Measurements from ENCODE around the gene GTPBP2. TPM values are rescaled to one million over a fixed set of nuclear protein-coding genes. Genes with fewer than 3 reads are reported as not detected.

GTPBP2 gene
- total and polyA plus RNA-seq, 2 of the 13 experiments (the other 11 are each of a cell fraction or from before 2014, with no cell fraction given): 26.9 to 88.2 TPM

DNA sequence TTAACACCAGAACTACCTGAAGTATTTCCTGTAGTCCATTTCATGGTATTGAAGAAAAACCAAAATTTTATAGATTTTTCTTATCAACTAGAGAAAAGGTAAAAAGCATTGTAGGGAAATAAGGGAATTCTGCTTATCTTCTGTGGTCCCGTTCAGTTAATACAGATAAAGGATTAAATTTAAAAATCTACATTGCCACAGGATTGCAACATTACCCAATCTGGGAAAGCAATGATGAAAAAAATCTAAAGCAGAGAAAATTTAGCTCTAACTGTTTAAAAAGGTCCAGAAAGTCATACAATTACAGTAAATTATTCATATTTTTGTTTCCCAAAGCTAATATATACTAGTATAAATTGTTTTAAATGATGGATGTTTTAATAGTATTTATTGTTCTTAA lies 35.1 kb downstream of the GTPBP2 start:
- no peak overlapping the region for H3K4me2 ChIP-seq (ENCODE audit: low read depth, low read length)
- no peaks in the 10 kb centered on the region for H4K20me1 ChIP-seq (ENCODE audit: insufficient read depth, low read length)
- no peak overlapping the region for H2AFZ ChIP-seq (ENCODE audit: low read length)
- ChIA-PET CTCF (ENCODE audit: low intra/inter-chr PET ratio, low total read pairs) (no interaction called here), POLR2A (no interaction called here)
- no TSS peak for BruUV-seq (replicated peaks)
- DNase-seq (ENCODE audit: low spot score): no peak
- intact Hi-C loops (cut with micrococcal nuclease; ENCODE audit: unreplicated experiment): no loop called here
- no peak overlapping the region for H3K27ac ChIP-seq (ENCODE audit: extremely low read length, insufficient read depth, low read length)
- in situ Hi-C loops (cut with HindIII; ENCODE audit: extremely low pct_ligation_motif_present, low pct_unique_long_range_greater_than_20kb): no loop called here
- no peak for ATAC-seq
- H3K9me3 ChIP-seq (ENCODE audit: low read length): no peaks in the 10 kb centered on the region
- 95% methylated on average over 1 of the region's 1 CpG for WGBS (ENCODE audit: low lambda C conversion rate)
- FAIRE-seq: no peak
- H3K36me3 ChIP-seq (replicated peaks in 1 of 2; ENCODE audit: control insufficient read depth in 1 of 2, insufficient read depth in 2 of 2, low read length in 2 of 2): peaks cover 7 to 28% of the 10 kb centered on the region in 2 experiments
- no peaks in the 10 kb centered on the region for H3K4me1 ChIP-seq (ENCODE audit: insufficient read depth, low read length)
- TF ChIP-seq ZNF224 (CRISPR knock-in tag; IDR thresholded peaks at IDR 0.05) (no peak), CBX5 (CRISPR knock-in tag; IDR thresholded peaks at IDR 0.05; ENCODE audit: borderline replicate concordance) (no peak), STAG1 (CRISPR knock-in tag; IDR thresholded peaks at IDR 0.05) (no peak), TBX3 (IDR thresholded peaks at IDR 0.05; ENCODE audit: borderline replicate concordance) (no peak), POLR2AphosphoS5 (IDR thresholded peaks at IDR 0.05; ENCODE audit: low read depth, low read length) (no peak), MYNN (CRISPR knock-in tag; IDR thresholded peaks at IDR 0.05; ENCODE audit: low read depth) (no peak), ZNF24 (IDR thresholded peaks at IDR 0.05) (no peak), ZBTB1 (CRISPR knock-in tag; IDR thresholded peaks at IDR 0.05; ENCODE audit: borderline replicate concordance) (no peak), ZNF709 (CRISPR knock-in tag; IDR thresholded peaks at IDR 0.05) (no peak), ZNF619 (CRISPR knock-in tag; IDR thresholded peaks at IDR 0.05) (no peak), IKZF1 (IDR thresholded peaks at IDR 0.05) (no peak), PRPF4 (IDR thresholded peaks at IDR 0.05; ENCODE audit: low read depth, low read length, poor library complexity, severe bottlenecking) (no peak), SAP130 (CRISPR knock-in tag; IDR thresholded peaks at IDR 0.05; ENCODE audit: low read depth) (no peak), IKZF4 (CRISPR knock-in tag; IDR thresholded peaks at IDR 0.05; ENCODE audit: borderline replicate concordance, low read depth, not compliant biosample characterization) (no peak), ZNF326 (CRISPR knock-in tag; IDR thresholded peaks at IDR 0.05; ENCODE audit: borderline replicate concordance) (no peak), ZNF530 (CRISPR knock-in tag; IDR thresholded peaks at IDR 0.05; ENCODE audit: low read depth) (no peak)
- TF ChIP-seq, protein P1, sequence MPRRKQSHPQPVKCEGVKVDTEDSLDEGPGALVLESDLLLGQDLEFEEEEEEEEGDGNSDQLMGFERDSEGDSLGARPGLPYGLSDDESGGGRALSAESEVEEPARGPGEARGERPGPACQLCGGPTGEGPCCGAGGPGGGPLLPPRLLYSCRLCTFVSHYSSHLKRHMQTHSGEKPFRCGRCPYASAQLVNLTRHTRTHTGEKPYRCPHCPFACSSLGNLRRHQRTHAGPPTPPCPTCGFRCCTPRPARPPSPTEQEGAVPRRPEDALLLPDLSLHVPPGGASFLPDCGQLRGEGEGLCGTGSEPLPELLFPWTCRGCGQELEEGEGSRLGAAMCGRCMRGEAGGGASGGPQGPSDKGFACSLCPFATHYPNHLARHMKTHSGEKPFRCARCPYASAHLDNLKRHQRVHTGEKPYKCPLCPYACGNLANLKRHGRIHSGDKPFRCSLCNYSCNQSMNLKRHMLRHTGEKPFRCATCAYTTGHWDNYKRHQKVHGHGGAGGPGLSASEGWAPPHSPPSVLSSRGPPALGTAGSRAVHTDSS (CRISPR knock-in tag; conservative IDR thresholded peaks at IDR 0.05): no peak
- H3K4me3 ChIP-seq (replicated peaks in 1 of 3; ENCODE audit: insufficient read depth in 1 of 3, low read depth in 2 of 3, low read length in 3 of 3): no peak overlapping the region
- H3K79me2 ChIP-seq (ENCODE audit: insufficient read depth, low read length): no peaks in the 10 kb centered on the region
- no peaks in the 10 kb centered on the region for H3K27me3 ChIP-seq (ENCODE audit: control insufficient read depth in 1 of 2, insufficient read depth in 2 of 2, low read length in 2 of 2)
- H3K9ac ChIP-seq (ENCODE audit: insufficient read depth, low read depth, low read length): no peak overlapping the region
